HG03039 (cell line): ENCODE data around the gene PDE3A.
"Not testable (repeated sequence)": the region's sequence is repeated elsewhere in the genome, so short reads cannot be mapped to it uniquely, and the experiment has no call there.

Experiments used
- ATAC-seq: cut with Tn5 transposase; IDR thresholded peaks from one replicate; pipeline ENCODE4 v1.9.1; 2021; ENCODE audit warnings: mild to moderate bottlenecking, moderate library complexity; ENCODE audit not compliant: unreplicated experiment

Gene PDE3A

GRCh38 chr12:20546267-20546666 is 177.9 kb downstream of the PDE3A start:
- no peak for ATAC-seq

DNA sequence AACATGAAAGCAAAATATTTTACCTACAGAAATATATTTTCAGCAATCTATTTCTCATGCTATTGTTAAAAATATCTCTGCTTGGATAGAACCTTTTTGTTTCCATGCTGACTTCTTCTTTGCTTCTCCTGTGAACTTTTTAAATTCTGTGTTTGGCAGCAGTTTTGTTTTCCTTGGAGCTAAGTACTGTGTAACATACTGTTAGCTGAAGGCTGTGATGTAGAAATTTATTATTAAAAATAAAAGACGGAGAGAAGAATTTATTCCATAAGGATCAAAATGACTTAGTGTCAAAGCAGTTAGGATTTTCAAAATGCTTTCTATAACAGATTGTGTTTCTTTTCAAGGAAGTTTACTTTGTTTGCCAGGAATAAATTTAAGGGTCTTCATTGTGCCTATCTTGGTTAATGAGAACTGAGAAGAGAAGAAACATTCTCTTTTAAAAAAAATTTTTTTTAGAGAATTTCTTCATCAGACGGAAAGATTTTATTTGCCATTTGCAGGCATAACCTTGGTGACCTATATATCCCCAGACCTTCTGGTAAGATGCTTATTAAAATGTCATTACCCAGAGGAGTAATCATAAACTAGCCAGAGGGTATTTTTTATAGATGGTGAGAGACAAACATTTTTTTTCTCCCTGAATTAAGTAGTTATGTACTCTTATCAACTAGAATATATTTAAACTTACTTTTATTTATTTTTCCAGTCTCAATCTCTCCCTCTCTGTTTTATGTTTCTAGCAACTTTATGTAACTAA is 179.7 kb downstream of the PDE3A start:
- no peak for ATAC-seq

DNA sequence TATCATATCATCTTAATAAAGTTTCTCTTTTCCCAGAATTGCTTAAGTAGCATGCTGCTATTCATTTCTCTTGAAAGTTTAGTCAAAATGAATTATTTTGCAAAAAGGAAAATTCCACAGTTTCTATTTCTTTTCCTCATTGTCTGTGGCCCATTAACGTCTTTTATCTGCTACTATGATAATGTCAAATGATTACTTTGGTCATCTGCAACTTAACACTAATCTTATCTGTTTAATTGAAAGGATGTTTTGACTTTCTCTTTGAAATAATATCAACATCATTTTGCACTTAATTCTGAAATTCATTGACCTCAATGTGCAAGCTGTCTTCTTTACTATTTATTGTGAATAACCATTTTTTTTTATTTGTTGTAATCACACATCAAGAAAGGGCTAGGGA is 180.3 kb downstream of the PDE3A start:
- ATAC-seq, result no peak

GRCh38 chr12:20549108-20549719 is 180.9 kb downstream of the PDE3A start:
- no peak for ATAC-seq

- ATAC-seq, result not testable (repeated sequence)
Measured at GRCh38 chr12:20551742-20552442, 183.6 kb downstream of the PDE3A start.

- not testable (repeated sequence) for ATAC-seq
Measured at GRCh38 chr12:20552586-20552985, 184.2 kb downstream of the PDE3A start.

DNA sequence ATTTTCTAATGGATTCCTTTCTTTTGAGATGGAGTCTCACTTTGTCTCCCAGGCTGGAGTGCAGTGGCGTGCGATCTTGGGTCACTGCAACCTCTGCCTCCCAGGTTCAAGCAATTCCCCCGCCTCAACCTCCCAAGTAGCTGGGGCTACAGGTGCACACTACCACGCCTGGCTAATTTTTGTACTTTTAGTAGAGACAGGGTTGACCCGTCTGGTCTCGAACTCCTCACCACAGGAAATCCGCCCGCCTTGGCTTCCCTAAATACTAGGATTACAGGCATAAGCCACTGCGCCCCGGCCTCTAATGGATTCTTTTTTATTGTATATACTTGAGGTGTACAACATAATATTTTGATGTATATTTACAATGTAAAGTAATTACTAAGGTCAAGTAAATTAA is 186.7 kb downstream of the PDE3A start:
- ATAC-seq, result no peak

DNA sequence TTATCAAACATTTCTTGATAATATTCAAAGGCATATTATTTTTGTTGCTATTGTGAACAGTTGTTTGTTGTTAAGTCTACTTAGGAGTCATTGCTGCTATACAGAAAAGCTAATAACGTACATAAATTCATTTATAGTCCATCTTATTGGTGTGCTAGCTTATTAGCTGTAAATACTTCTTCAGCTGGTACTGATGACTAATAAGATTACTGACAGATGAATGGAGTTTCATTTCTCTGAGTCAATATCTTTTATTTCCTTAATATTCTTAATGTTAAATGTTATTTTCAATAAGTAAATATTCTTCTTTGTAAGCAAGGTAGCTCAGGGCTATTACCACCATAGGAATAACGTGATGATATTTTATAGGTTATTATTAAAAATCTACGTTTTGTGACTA is 187.4 kb downstream of the PDE3A start:
- no peak for ATAC-seq

GRCh38 chr12:20557096-20557495 is 188.8 kb downstream of the PDE3A start:
- no peak for ATAC-seq

DNA sequence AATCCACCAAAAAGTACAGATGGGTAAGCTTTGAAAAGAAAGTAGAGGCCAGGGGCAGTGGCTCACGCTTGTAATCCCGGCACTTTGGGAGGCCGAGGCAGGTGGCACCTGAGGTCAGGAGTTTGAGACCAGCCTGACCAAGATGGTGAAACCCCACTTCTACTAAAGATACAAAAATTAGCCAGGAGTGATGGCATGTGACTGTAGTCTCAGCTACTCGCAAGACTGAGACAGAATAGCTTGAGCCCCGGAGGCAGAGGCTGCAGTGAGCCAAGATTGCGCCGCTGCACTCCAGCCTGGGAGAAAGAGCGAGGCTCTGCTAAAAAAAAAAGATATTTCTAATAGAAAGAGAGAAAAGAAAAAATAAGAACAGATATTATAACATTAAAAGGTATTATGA is 192.6 kb downstream of the PDE3A start:
- ATAC-seq, result no peak

- ATAC-seq, result no peak
Measured at GRCh38 chr12:20561871-20562270, 193.5 kb downstream of the PDE3A start.

- ATAC-seq, result no peak
Measured at GRCh38 chr12:20567413-20567812, 199.1 kb downstream of the PDE3A start.

DNA sequence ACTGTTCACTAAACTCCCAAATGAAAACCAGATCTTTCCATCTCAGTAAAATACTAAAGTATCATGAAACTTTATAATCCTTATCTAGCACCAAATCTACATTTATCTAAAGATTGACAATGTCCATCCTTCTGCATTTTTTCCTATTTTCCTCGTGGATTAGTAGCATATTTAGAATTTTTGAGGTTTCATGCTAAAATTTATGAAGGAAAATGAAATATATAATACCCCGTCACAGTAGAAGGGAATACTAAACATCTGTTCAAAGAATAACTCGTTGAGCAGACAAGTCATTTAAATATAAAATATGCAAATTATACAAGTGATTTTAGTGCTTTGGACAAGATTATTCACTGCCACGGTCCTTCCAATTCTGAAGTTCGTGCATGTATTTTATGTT is 204.1 kb downstream of the PDE3A start:
- ATAC-seq, result no peak

GRCh38 chr12:20576528-20576927 is 208.2 kb downstream of the PDE3A start:
- ATAC-seq, result no peak

DNA sequence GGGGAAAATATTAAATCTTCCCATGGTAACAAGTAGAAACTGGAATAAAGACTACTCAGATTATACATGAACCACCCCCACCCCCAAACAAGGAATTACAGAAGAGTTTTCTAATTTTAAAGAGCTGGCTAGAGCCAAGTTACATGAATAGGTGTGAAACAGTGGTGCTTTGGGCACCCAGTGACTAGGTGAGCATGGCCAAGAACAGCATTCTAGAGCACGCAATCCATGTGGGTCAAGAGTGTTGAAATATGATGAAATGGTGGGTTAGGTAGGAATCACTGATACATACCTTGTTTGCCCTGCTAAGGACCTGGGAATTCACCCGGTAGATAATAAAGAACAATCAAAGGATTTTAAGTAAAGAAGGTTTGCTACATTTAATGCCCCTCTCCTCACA is 208.7 kb downstream of the PDE3A start:
- no peak for ATAC-seq

DNA sequence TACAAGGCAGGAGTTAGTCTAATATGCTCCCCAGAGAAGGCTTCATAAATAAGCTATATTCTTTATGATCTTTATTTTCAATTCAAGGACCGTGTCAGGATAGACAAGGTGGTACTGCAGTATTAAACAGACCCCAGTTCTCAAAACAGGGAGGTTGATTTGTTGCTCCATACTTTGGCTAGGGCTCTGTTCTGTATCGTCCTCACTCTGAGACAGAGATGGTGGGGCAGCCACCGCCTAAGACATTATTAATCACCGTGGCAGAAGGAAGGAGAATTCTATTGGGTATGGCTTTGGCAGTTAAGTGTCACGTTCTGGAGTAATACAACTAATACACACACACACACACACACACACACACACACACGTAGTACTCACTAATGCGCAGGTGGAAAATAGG is 209.8 kb downstream of the PDE3A start:
- ATAC-seq, result no peak

DNA sequence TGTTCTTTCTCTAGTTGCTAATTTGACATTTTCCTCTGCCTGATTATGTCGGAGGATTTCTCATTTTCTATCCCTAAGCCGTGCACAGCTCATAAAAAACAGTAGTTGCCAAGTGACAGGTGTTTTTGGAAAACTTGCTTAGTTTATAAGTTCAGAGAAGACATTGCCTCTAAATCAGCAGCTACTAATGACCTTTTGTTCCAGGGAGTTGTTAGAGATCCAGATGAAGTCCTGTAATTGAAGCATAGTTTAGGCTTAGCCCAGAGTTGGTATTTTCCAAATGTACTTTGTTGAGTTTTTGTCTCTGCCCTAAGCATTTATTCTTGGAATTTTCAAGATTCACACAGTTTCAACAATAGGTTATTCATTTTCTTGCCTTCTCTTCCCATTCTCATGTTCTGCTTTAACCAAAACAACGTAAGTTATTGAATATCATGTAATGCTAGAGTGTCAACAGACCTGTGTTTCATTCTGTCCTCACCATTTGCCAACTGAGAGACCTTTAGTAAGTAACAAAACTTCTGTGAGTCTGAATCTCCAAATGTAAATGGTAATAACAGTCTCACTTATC is 216.8 kb downstream of the PDE3A start:
- no peak for ATAC-seq

DNA sequence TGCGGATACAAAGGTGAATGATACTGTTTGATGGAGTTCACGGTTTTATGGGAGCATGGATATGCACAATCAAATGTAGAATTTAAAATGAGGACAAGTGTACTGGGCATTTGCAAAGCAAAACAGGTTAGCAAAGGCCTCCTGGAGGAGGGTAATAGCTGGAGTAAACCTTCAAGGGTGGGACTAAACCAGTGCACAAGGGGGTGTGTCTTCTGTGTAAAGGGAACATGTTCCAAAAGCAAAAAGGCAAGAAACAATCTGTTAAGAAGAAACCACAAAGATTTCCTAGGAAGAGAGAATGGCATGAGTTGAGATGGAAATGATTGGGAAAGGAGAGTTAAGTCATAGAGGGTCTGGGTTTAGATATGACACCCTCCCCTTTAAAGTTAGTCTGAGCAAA is 217.6 kb downstream of the PDE3A start:
- no peak for ATAC-seq

DNA sequence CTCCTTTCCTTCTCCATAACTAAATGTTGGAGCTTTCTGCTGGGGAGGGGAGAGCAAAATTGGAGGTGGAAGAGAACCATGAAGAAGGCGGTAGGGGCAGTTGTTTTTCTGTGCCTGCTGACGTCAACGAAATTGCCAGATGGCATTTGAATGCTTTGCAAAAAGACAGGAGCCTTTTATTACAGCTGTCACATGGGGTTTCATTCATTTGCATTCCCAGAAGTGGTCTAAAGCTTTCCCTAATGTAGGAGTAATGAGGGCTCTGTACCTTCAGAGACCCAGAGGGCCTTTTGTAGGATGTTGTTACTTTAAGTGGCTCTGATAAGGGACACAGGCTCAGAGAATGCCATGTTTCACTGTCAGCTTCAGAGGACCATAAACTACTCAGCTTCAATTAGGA is 219.7 kb downstream of the PDE3A start:
- ATAC-seq, result no peak

DNA sequence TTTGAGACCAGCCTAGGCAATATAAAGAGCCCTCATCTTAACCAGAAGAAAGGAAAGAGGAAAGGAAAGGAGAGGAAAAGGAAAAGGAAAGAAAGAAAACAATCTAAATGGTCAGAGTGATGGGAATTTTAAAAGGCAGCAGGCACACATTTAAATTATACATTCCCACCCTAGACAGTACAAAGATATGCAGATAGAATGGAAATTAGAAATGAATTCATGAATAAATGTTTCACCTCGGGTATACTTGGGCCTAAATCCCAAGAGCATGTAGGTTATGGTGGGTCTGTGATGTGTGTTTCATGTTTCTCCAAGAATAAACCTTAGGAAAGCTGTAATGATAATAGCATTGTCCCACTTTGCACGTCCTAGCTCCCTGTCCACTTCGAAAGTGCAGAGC is 222.2 kb downstream of the PDE3A start:
- no peak for ATAC-seq

DNA sequence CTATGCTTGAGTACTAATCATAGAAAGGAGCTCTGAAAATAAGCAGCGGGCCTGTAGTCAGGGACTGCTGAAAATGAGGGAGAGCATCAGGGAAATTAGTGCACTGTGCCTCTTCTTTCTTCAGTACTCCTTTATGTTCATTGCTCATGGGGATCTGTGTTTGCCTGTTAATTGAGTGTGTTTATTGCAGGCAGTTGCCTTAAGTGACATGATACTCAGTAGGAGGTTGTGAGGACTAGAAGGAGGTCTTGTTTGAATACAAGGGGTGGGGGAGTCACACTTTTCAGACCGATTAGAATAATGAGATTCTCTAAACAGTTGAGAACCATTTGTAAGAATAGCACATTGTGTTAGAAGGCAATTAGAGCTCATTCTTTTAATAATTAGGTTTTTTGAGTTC is 224.2 kb downstream of the PDE3A start:
- ATAC-seq, result no peak

DNA sequence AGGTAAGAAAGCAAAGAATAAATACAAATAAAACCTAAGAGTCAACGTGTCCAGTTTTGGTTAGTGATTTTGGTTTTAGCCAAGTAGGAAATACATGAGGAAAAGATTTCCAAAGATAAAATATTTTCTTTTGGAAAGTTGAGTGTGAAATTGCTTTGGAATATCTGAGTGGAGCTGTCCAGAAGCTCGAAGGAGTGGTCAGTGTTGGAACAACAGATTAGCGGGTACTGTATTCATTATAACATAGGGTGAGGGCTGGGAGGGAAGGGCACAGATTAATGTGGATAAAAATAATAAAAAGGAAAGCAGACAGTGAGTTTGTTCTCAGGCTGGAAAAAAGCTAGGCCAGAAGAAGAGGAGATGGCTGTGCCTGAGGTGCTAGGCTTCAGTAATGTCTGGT is 225.3 kb downstream of the PDE3A start:
- no peak for ATAC-seq
